PC-9 (cell line): ENCODE measurements around the gene ARID3A. TPM values are rescaled to one million over a fixed set of nuclear protein-coding genes. Genes with fewer than 3 reads are reported as not detected.
A peak's percentile ranks its signal among the peaks of the same experiment; 100 is the strongest.

Experiments used
- BruUV-seq: library from RNA; stranded (reverse); fragments of 400-500 nt; replicated peaks from 2 replicates; lab custom pipeline; 2021; lab: Mats Ljungman, UMichigan
- CTCF ChIA-PET: fragments of 300-600 bp; sonication (Branson Sonifier 250); formaldehyde crosslinking; loops from one replicate; lab custom pipeline; 2022; ENCODE audit warnings: antibody characterized with exemption; lab: Charles Lee
- POLR2A ChIA-PET: fragments of 300-600 bp; sonication (Branson Sonifier 250); formaldehyde crosslinking; loops from one replicate; lab custom pipeline; 2022; ENCODE audit warnings: antibody characterized with exemption; ENCODE audit not compliant: unreplicated experiment; lab: Charles Lee
- DNase-seq, 2 experiments: peaks; one replicate each; pipeline versions ENCODE4 v3.0.0 to v3.0.0-alpha.2; 2015 to 2022; ENCODE audit warnings: mixed read lengths in 1 of 2
- H2AFZ ChIP-seq: fragments of 200-600 bp; sonication (generic); 2 replicates; pipeline ENCODE4 v1.8.1; 2017; ENCODE audit warnings: antibody characterized with exemption
- H3F3A ChIP-seq: fragments of 200-600 bp; sonication (generic); 2 replicates; pipeline ENCODE4 v1.8.1; 2017; ENCODE audit warnings: antibody characterized with exemption, mild to moderate bottlenecking, low read depth; ENCODE audit not compliant: insufficient read depth
- H3K27ac ChIP-seq: fragments of 200-600 bp; sonication (generic); 2 replicates; pipeline ENCODE4 v1.6.1; 2016; ENCODE audit warnings: mixed run types
- H3K27me3 ChIP-seq: fragments of 200-600 bp; sonication (generic); 2 replicates; pipeline ENCODE4 v1.6.1; 2016; ENCODE audit warnings: low read depth, mixed run types; ENCODE audit not compliant: insufficient read depth
- H3K36me3 ChIP-seq: fragments of 200-600 bp; sonication (generic); 2 replicates; pipeline ENCODE4 v1.6.1; 2016; ENCODE audit warnings: low read depth, mixed run types
- H3K4me1 ChIP-seq: fragments of 200-600 bp; sonication (generic); replicated peaks from 2 replicates; pipeline ENCODE4 v1.6.1; 2016; ENCODE audit warnings: mixed run types; ENCODE audit not compliant: insufficient read depth
- H3K4me2 ChIP-seq: fragments of 200-600 bp; sonication (generic); 2 replicates; pipeline ENCODE4 v1.6.1; 2017; ENCODE audit warnings: mixed run types
- H3K4me3 ChIP-seq: fragments of 200-600 bp; sonication (generic); 2 replicates; pipeline ENCODE4 v1.6.1; 2016; ENCODE audit warnings: mixed run types
- H3K79me2 ChIP-seq: fragments of 200-600 bp; sonication (generic); 2 replicates; pipeline ENCODE4 v1.6.1; 2017; ENCODE audit warnings: low read depth, mixed run types
- H3K9me2 ChIP-seq: fragments of 200-600 bp; sonication (generic); 2 replicates; pipeline ENCODE4 v1.8.1; 2017; ENCODE audit warnings: mild to moderate bottlenecking; ENCODE audit not compliant: insufficient read depth
- H3K9me3 ChIP-seq: fragments of 200-600 bp; sonication (generic); 2 replicates; pipeline ENCODE4 v1.8.1; 2016; ENCODE audit warnings: low read depth; ENCODE audit not compliant: insufficient read depth
- H4K20me1 ChIP-seq: fragments of 200-600 bp; sonication (generic); 2 replicates; pipeline ENCODE4 v1.8.1; 2017; ENCODE audit not compliant: insufficient read depth
- EZH2 ChIP-seq: fragments of 200-600 bp; sonication (generic); IDR thresholded peaks from 2 replicates; pipeline ENCODE4 v1.8.0; 2017; ENCODE audit warnings: antibody characterized with exemption, low read depth
- intact Hi-C: fragments of 100-400 bp; cut with micrococcal nuclease; formaldehyde crosslinking; loops from one replicate; pipeline ENCODE4 v1.10.0; 2022; ENCODE audit not compliant: unreplicated experiment
- total RNA-seq: library from RNA; stranded (reverse); gene quantifications from 2 replicates; pipeline ENCODE4 v1.2.3, GENCODE V29; 2021
- TF ChIP-seq, protein P1 (sequence below): fragments of 200-600 bp; sonication (generic); conservative IDR thresholded peaks from 2 replicates; pipeline ENCODE4 v1.6.1; 2017; ENCODE audit warnings: mixed run types, antibody characterized with exemption, mild to moderate bottlenecking, moderate library complexity

The ARID3A gene
- total RNA-seq, 1 experiment from 2014 or later, result 10.7 TPM

- intact Hi-C loops, result no loop called here
- Histone ChIP-seq H4K20me1 (peaks cover 59% of the 10 kb centered on the region), H3K9me2 (no peaks in the 10 kb centered on the region), H3K27me3 (no peaks in the 10 kb centered on the region), H3K79me2 (no peaks in the 10 kb centered on the region), H3K36me3 (0 out of 2 replicates have a peak, but pooled peaks cover 8% of the 10 kb centered on the region), H3K4me2 (0 out of 2 replicates have a peak overlapping the region, but pooled peaks have one; percentile 37), H3K4me3 (no peak overlapping the region), H2AFZ (no peak overlapping the region), H3K27ac (no peak overlapping the region), H3F3A (peaks cover 36% of the 10 kb centered on the region), H3K4me1 (peaks cover 14% of the 10 kb centered on the region), H3K9me3 (no peaks in the 10 kb centered on the region)
- TF ChIP-seq, protein P1, sequence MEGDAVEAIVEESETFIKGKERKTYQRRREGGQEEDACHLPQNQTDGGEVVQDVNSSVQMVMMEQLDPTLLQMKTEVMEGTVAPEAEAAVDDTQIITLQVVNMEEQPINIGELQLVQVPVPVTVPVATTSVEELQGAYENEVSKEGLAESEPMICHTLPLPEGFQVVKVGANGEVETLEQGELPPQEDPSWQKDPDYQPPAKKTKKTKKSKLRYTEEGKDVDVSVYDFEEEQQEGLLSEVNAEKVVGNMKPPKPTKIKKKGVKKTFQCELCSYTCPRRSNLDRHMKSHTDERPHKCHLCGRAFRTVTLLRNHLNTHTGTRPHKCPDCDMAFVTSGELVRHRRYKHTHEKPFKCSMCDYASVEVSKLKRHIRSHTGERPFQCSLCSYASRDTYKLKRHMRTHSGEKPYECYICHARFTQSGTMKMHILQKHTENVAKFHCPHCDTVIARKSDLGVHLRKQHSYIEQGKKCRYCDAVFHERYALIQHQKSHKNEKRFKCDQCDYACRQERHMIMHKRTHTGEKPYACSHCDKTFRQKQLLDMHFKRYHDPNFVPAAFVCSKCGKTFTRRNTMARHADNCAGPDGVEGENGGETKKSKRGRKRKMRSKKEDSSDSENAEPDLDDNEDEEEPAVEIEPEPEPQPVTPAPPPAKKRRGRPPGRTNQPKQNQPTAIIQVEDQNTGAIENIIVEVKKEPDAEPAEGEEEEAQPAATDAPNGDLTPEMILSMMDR, result no peak
- no peak for TF ChIP-seq EZH2
- ChIA-PET POLR2A (no interaction called here), CTCF (no interaction called here)
- no peak for DNase-seq
- no TSS peak for BruUV-seq
Measured at GRCh38 chr19:884420-885211, 41.2 kb upstream of the ARID3A start.

DNA sequence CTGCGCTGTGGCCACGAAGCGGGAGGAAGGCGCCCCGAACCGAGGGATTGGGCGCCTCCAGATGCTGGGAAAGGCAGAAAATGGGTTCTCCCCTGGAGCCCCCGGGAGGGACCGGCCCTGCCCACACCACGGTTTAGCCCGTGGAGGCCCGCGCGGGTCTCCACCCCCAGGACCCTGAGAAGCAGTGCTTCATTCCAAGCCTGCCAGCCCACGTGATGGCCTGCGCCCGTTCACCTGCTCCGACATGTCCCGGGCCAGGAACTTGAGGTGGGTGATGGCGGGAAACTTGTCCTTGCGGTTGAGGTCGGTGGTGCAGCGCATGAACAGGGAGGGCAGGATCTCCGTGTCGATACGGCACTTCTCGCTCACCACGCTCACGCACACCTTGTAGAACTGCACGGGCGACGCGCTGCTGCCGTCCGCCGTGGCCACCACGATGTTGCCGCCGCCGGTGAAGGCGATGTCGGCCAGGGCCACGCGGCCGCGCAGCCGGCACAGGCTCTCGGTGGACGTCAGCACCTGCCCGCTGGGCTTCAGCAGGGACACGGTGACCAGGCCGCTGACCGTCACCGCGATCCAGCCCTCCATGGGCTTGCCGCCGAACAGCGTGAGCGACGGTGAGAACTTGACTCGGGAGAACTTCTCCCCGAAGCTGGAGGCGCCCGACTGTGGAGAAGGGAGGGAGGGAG is 40.2 kb upstream of the ARID3A start:
- BruUV-seq, result no TSS peak
- H3K4me2 ChIP-seq, result no peak overlapping the region
- TF ChIP-seq EZH2, result no peak
- TF ChIP-seq, protein P1, result no peak
- H3K27me3 ChIP-seq, result no peaks in the 10 kb centered on the region
- peaks cover 57% of the 10 kb centered on the region for H4K20me1 ChIP-seq
- intact Hi-C loops, result no loop called here
- peaks cover 14% of the 10 kb centered on the region for H3K4me1 ChIP-seq
- peaks cover 38% of the 10 kb centered on the region for H3F3A ChIP-seq
- no peak overlapping the region for H3K4me3 ChIP-seq
- no peaks in the 10 kb centered on the region for H3K9me3 ChIP-seq
- H3K79me2 ChIP-seq, result no peaks in the 10 kb centered on the region
- H3K36me3 ChIP-seq, result 0 out of 2 replicates have a peak, but pooled peaks cover 8% of the 10 kb centered on the region
- ChIA-PET POLR2A (no interaction called here), CTCF (no interaction called here)
- no peak overlapping the region for H2AFZ ChIP-seq
- no peak overlapping the region for H3K27ac ChIP-seq
- no peaks in the 10 kb centered on the region for H3K9me2 ChIP-seq
- no peak for DNase-seq

- no peak for DNase-seq
- Histone ChIP-seq H3F3A (peaks cover 38% of the 10 kb centered on the region), H4K20me1 (peaks cover 46% of the 10 kb centered on the region), H3K27ac (no peak overlapping the region), H3K36me3 (0 out of 2 replicates have a peak, but pooled peaks cover 8% of the 10 kb centered on the region), H3K79me2 (0 out of 2 replicates have a peak, but pooled peaks cover 2% of the 10 kb centered on the region), H3K27me3 (no peaks in the 10 kb centered on the region), H3K9me3 (no peaks in the 10 kb centered on the region), H3K4me1 (peaks cover 14% of the 10 kb centered on the region), H3K4me3 (no peak overlapping the region), H3K9me2 (no peaks in the 10 kb centered on the region), H3K4me2 (no peak overlapping the region), H2AFZ (no peak overlapping the region)
- CTCF ChIA-PET, result no interaction called here
- intact Hi-C loops, result no loop called here
- POLR2A ChIA-PET, result no interaction called here
- TF ChIP-seq, protein P1, result no peak
- TF ChIP-seq EZH2, result no peak
- no TSS peak for BruUV-seq
Measured at GRCh38 chr19:887072-887471, 38.8 kb upstream of the ARID3A start.
